Suprapubic skin (tissue), 4 donors: Measurements from ENCODE around the gene ADAMTSL2. TPM values are rescaled to one million over a fixed set of nuclear protein-coding genes. Genes with fewer than 3 reads are reported as not detected.

Experiments used
- DNase-seq, 2 donors: peaks; one replicate each; pipeline ENCODE4 v3.0.0-alpha.2; 2019; ENCODE audit warnings: low spot score in 2 of 2
- H3K27ac ChIP-seq: fragments of 200-600 bp; sonication (generic); one replicate; pipeline ENCODE4 v1.5.1; 2019
- H3K27me3 ChIP-seq: fragments of 200-600 bp; sonication (generic); one replicate; pipeline ENCODE4 v1.5.1; 2019
- H3K36me3 ChIP-seq: fragments of 200-600 bp; sonication (generic); one replicate; pipeline ENCODE4 v1.5.1; 2019
- H3K4me1 ChIP-seq: fragments of 200-600 bp; sonication (generic); one replicate; pipeline ENCODE4 v1.5.1; 2019
- H3K4me3 ChIP-seq: fragments of 200-600 bp; sonication (generic); one replicate; pipeline ENCODE4 v1.5.1; 2019; ENCODE audit warnings: mild to moderate bottlenecking
- H3K9me3 ChIP-seq: fragments of 200-600 bp; sonication (generic); one replicate; pipeline ENCODE4 v1.5.1; 2019
- CTCF ChIP-seq, 2 donors: fragments of 200-600 bp in 1 of 2; fragments of 450-650 bp in 1 of 2; sonication (generic) in 1 of 2; IDR thresholded peaks; one replicate each; pipeline ENCODE4 v1.5.1; 2016 to 2019; ENCODE audit warnings: antibody characterized with exemption in 2 of 2, mild to moderate bottlenecking in 1 of 2, moderate library complexity in 1 of 2
- EP300 ChIP-seq: sonication (generic); formaldehyde crosslinking; IDR thresholded peaks from one replicate; pipeline ENCODE4 v1.6.1; 2017; ENCODE audit warnings: antibody characterized with exemption
- POLR2A ChIP-seq, 2 donors: fragments of 450-650 bp; IDR thresholded peaks; one replicate each; pipeline ENCODE4 v1.6.1; 2017; ENCODE audit warnings: antibody characterized with exemption in 2 of 2, mild to moderate bottlenecking in 2 of 2, moderate library complexity in 2 of 2
- POLR2AphosphoS5 ChIP-seq, 3 donors: sonication (generic); formaldehyde crosslinking; IDR thresholded peaks; one replicate each; pipeline ENCODE4 v1.6.1; 2017; ENCODE audit warnings: antibody characterized with exemption in 3 of 3
- WGBS: methylation state at CpG from one replicate; pipeline ENCODE4 v1.1.5; 2018; 5-methylcytosine and 5-hydroxymethylcytosine counted together
- total RNA-seq, 4 donors: library from RNA; depleted of rRNA; stranded (reverse); fragments of >200 nt; gene quantifications; one replicate each; pipeline ENCODE4 v1.1.0, GENCODE V29; 2016

Gene ADAMTSL2
- total RNA-seq, 4 donors from 2014 or later = 0.16 to 0.85 (median 0.46) TPM

- H3K27ac ChIP-seq = no peak overlapping the region
- H3K36me3 ChIP-seq = no peaks in the 10 kb centered on the region
- TF ChIP-seq POLR2A (IDR thresholded peaks at IDR 0.05) = no peak
- no peak for TF ChIP-seq CTCF (IDR thresholded peaks at IDR 0.05)
- no peak for TF ChIP-seq POLR2AphosphoS5 (IDR thresholded peaks at IDR 0.05)
- no peak for TF ChIP-seq EP300
- H3K27me3 ChIP-seq = peaks cover 46% of the 10 kb centered on the region
- H3K9me3 ChIP-seq = peaks cover 17% of the 10 kb centered on the region
- no peaks in the 10 kb centered on the region for H3K4me1 ChIP-seq
- DNase-seq = no peak
- no peak overlapping the region for H3K4me3 ChIP-seq
- WGBS = 70% methylated on average over 7 of the region's 7 CpGs
Measured at GRCh38 chr9:133600739-133601138, 66.2 kb downstream of the ADAMTSL2 start.

- no peaks in the 10 kb centered on the region for H3K36me3 ChIP-seq
- H3K4me1 ChIP-seq = no peaks in the 10 kb centered on the region
- TF ChIP-seq EP300 = no peak
- TF ChIP-seq POLR2AphosphoS5 (IDR thresholded peaks at IDR 0.05) = no peak
- no peak for TF ChIP-seq CTCF (IDR thresholded peaks at IDR 0.05)
- TF ChIP-seq POLR2A (IDR thresholded peaks at IDR 0.05) = no peak
- no peak overlapping the region for H3K4me3 ChIP-seq
- DNase-seq = no peak
- H3K27ac ChIP-seq = no peak overlapping the region
- H3K27me3 ChIP-seq = peaks cover 56% of the 10 kb centered on the region
- peaks cover 11% of the 10 kb centered on the region for H3K9me3 ChIP-seq
- no CpG with 5 or more reads among the region's 10 CpGs for WGBS
Measured at GRCh38 chr9:133601746-133602145, 67.2 kb downstream of the ADAMTSL2 start.

GRCh38 chr9:133602277-133602676 lies 67.8 kb downstream of the ADAMTSL2 start:
- no peaks in the 10 kb centered on the region for H3K4me1 ChIP-seq
- no peak overlapping the region for H3K27ac ChIP-seq
- H3K27me3 ChIP-seq = peaks cover 61% of the 10 kb centered on the region
- TF ChIP-seq POLR2AphosphoS5 (IDR thresholded peaks at IDR 0.05) (no peak), POLR2A (IDR thresholded peaks at IDR 0.05) (no peak), CTCF (IDR thresholded peaks at IDR 0.05) (no peak), EP300 (no peak)
- peaks cover 10% of the 10 kb centered on the region for H3K9me3 ChIP-seq
- no peak for DNase-seq
- no peaks in the 10 kb centered on the region for H3K36me3 ChIP-seq
- H3K4me3 ChIP-seq = no peak overlapping the region
- WGBS = 52% methylated on average over 7 of the region's 10 CpGs

- Histone ChIP-seq H3K9me3 (no peaks in the 10 kb centered on the region), H3K27ac (no peak overlapping the region), H3K36me3 (no peaks in the 10 kb centered on the region), H3K27me3 (peaks cover 72% of the 10 kb centered on the region), H3K4me1 (no peaks in the 10 kb centered on the region), H3K4me3 (no peak overlapping the region)
- WGBS = 49% methylated on average over 14 of the region's 14 CpGs
- TF ChIP-seq POLR2AphosphoS5 (IDR thresholded peaks at IDR 0.05) (no peak), POLR2A (IDR thresholded peaks at IDR 0.05) (no peak), EP300 (no peak), CTCF (IDR thresholded peaks at IDR 0.05) (no peak)
- DNase-seq = no peak
Measured at GRCh38 chr9:133603135-133603927, 68.8 kb downstream of the ADAMTSL2 start.

GRCh38 chr9:133604214-133604613 lies 69.7 kb downstream of the ADAMTSL2 start:
- peaks cover 81% of the 10 kb centered on the region for H3K27me3 ChIP-seq
- 32% methylated on average over 5 of the region's 5 CpGs for WGBS

More at GRCh38 chr9:133604214-133604613, 69.7 kb downstream of the ADAMTSL2 start:
- Histone ChIP-seq H3K27ac (no peak overlapping the region), H3K9me3 (no peaks in the 10 kb centered on the region), H3K4me3 (no peak overlapping the region), H3K36me3 (no peaks in the 10 kb centered on the region), H3K4me1 (peaks cover 3% of the 10 kb centered on the region)
- TF ChIP-seq CTCF (IDR thresholded peaks at IDR 0.05) (no peak), POLR2A (IDR thresholded peaks at IDR 0.05) (no peak), POLR2AphosphoS5 (IDR thresholded peaks at IDR 0.05) (no peak), EP300 (no peak)
- no peak for DNase-seq
